K562 (cell line): ENCODE data around the gene HACD1. TPM values are rescaled to one million over a fixed set of nuclear protein-coding genes. Genes with fewer than 3 reads are reported as not detected.

Source experiments
- BRD4 ChIP-seq: fragments of 200-600 bp; sonication (generic); IDR thresholded peaks from 2 replicates; pipeline ENCODE4 v1.6.1; 2017; ENCODE audit warnings: inconsistent platforms
- C11orf30 ChIP-seq: fragments of 450-650 bp; IDR thresholded peaks from 2 replicates; pipeline ENCODE4 v1.6.1; 2016; ENCODE audit warnings: low read depth, mild to moderate bottlenecking
- CBX5 ChIP-seq: IDR thresholded peaks from 2 replicates; pipeline ENCODE4 v1.6.1; 2014; ENCODE audit warnings: low read depth, borderline replicate concordance
- ETV6 ChIP-seq, 3 experiments: fragments of 150-350 bp in 1 of 3; sonication (generic) in 1 of 3; formaldehyde crosslinking in 1 of 3; IDR thresholded peaks; 2 replicates each; pipeline versions ENCODE4 v1.6.1 to v1.8.0; 2014 to 2022; ENCODE audit warnings: borderline replicate concordance in 2 of 3, low read depth in 2 of 3, antibody characterized with exemption in 1 of 3, low read length in 1 of 3, mild to moderate bottlenecking in 1 of 3, missing genetic modification reagents in 1 of 3
- FOXA3 ChIP-seq, 2 experiments: fragments of 450-650 bp in 1 of 2; sonication (generic) in 1 of 2; formaldehyde crosslinking; IDR thresholded peaks in 1 of 2; conservative IDR thresholded peaks in 1 of 2; 2 replicates each; pipeline versions ENCODE4 v1.4.0 to v1.8.0; 2020 to 2022; ENCODE audit warnings: mild to moderate bottlenecking in 2 of 2, missing genetic modification reagents in 1 of 2
- NFIX ChIP-seq: fragments of 250-450 bp; sonication (Bioruptor Pico); IDR thresholded peaks from 2 replicates; pipeline ENCODE4 v1.4.0; 2020; ENCODE audit warnings: low read depth, mild to moderate bottlenecking, moderate library complexity
- NR0B1 ChIP-seq: fragments of 450-650 bp; IDR thresholded peaks from one replicate; pipeline ENCODE4 v1.6.1; 2018; ENCODE audit warnings: mild to moderate bottlenecking, moderate library complexity; ENCODE audit not compliant: partially characterized antibody
- SOX6 ChIP-seq: fragments of 450-650 bp; IDR thresholded peaks from 2 replicates; pipeline ENCODE4 v1.6.1; 2014; ENCODE audit warnings: mild to moderate bottlenecking
- TAF7 ChIP-seq: fragments of 450-650 bp; IDR thresholded peaks from 2 replicates; pipeline ENCODE4 v1.6.1; 2016; ENCODE audit warnings: missing genetic modification characterization, missing compliant biosample characterization
- ZNF134 ChIP-seq: fragments of 250-450 bp; sonication (Bioruptor Pico); conservative IDR thresholded peaks from 2 replicates; pipeline ENCODE4 v1.4.0; 2020
- ZNF24 ChIP-seq: fragments of 450-650 bp; IDR thresholded peaks from 2 replicates; pipeline ENCODE4 v1.6.1; 2016
- ZNF408 ChIP-seq: fragments of 250-450 bp; sonication (Bioruptor Pico); IDR thresholded peaks from 2 replicates; pipeline ENCODE4 v1.4.0; 2020; ENCODE audit warnings: low read depth, mild to moderate bottlenecking, moderate library complexity
- ZNF584 ChIP-seq: fragments of 200-800 bp; sonication (Bioruptor generic); IDR thresholded peaks from 2 replicates; pipeline ENCODE4 v1.6.1; 2016; ENCODE audit warnings: low read depth, mild to moderate bottlenecking, missing genetic modification characterization, missing compliant biosample characterization
- ZNF740 ChIP-seq, 3 experiments: fragments of 200-800 bp in 1 of 3; sonication (Bioruptor generic) in 1 of 3; sonication (generic) in 1 of 3; formaldehyde crosslinking in 1 of 3; IDR thresholded peaks; 2 replicates each; pipeline versions ENCODE4 v1.6.1 to v1.8.0; 2016 to 2022; ENCODE audit warnings: mild to moderate bottlenecking in 2 of 3, missing compliant biosample characterization in 2 of 3, missing genetic modification characterization in 2 of 3, missing genetic modification reagents in 1 of 3
- ZZZ3 ChIP-seq: fragments of 450-650 bp; IDR thresholded peaks from 2 replicates; pipeline ENCODE4 v1.6.1; 2016; ENCODE audit warnings: antibody characterized with exemption, mild to moderate bottlenecking, moderate library complexity
- polyA plus RNA-seq, 8 experiments: library from polyadenylated mRNA; depleted of rRNA in 4 of 8; stranded (reverse) in 5 of 8; unstranded in 3 of 8; fragments of >200 nt; fragmentation: Nextera tagmentation in 2 of 8; fragmentation: Illumina TruSeq in 1 of 8; extraction: Ambion mirVana in 2 of 8; extraction: Trizol in 1 of 8; gene quantifications; 2 replicates each; pipeline versions ENCODE4 v1.2.1 to v1.2.3, GENCODE V29; 2011 to 2014; ENCODE audit warnings: inconsistent platforms in 1 of 8, missing spikeins in 1 of 8
- total RNA-seq, 7 experiments: library from RNA; depleted of rRNA in 6 of 7; stranded (reverse); fragments of >200 nt in 6 of 7; fragmentation: Illumina TruSeq in 2 of 7; extraction: Trizol in 2 of 7; gene quantifications; 2 replicates each; pipeline versions ENCODE4 v1.2.1 to v1.2.3, GENCODE V29; 2011 to 2021; ENCODE audit warnings: low replicate concordance in 1 of 7
- TF ChIP-seq, protein P1 (sequence below), 2 experiments: fragments of 150-350 bp in 1 of 2; IDR thresholded peaks; 2 replicates each; pipeline ENCODE4 v1.6.1; 2012 to 2016; ENCODE audit warnings: low read depth in 2 of 2, low read length in 2 of 2, mild to moderate bottlenecking in 1 of 2, moderate library complexity in 1 of 2
- TF ChIP-seq, protein P2 (sequence below): sonication (generic); formaldehyde crosslinking; IDR thresholded peaks from 2 replicates; pipeline ENCODE4 v1.8.1; 2023; ENCODE audit warnings: mild to moderate bottlenecking, missing genetic modification reagents

Gene HACD1
- total and polyA plus RNA-seq, 9 of the 15 experiments (the other 6 are each of a cell fraction or from before 2014, with no cell fraction given) = 0.99 to 4.5 (median 2.4) TPM

DNA sequence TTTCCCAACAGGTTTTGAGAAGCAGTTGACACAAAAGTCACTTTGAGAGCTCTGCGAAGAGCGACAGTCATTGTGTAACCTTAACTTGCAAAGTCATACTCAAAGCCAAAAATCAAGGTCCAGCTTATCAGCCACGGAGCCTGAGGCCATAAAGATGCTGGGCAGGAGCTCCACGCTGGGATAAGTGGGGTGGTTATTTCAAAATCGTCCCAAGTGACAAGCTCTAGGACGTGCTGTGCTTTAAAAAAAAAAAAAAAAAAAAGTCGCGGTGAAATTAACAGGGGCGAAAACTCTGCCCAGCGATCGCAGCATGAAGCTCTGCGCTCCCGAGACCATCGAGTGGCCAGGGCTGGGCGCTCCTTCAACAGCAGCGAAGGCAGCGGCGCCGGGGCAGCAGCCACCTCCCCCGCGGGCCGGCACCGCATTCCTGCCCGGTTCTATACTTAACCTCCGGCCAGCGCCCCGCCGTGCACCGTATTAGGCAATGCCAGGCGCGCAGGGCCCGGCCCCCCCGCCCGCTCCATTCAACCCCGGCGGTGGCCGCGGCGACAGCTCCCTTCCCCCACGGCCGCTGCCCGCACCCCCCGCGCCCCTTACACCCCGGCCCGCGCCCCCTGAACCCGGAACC lies 657 bp downstream of the HACD1 start (continued):
- TF ChIP-seq NFIX (CRISPR knock-in tag) (no peak), C11orf30 (peak; percentile 83), SOX6 (peak; percentile 45; the same call in 1 of the 2 replicates), BRD4 (no peak), CBX5 (no peak), ZNF740 (CRISPR knock-in tag; IDR thresholded peaks at IDR 0.05) (no peak), ZNF740 (tag; IDR thresholded peaks at IDR 0.05) (no peak), ZNF408 (CRISPR knock-in tag) (no peak), TAF7 (tag) (no peak), FOXA3 (CRISPR knock-in tag; conservative IDR thresholded peaks at IDR 0.05 in 1 of 2, IDR thresholded peaks at IDR 0.05 in 1 of 2) (no peak), ZZZ3 (no peak), ETV6 (IDR thresholded peaks at IDR 0.05; ENCODE audit: borderline replicate concordance in 1 of 2, low read depth in 2 of 2, low read length in 1 of 2) (no peak), ETV6 (CRISPR knock-in tag; IDR thresholded peaks at IDR 0.05; ENCODE audit: borderline replicate concordance) (no peak), ZNF584 (CRISPR knock-in tag) (no peak), ZNF134 (CRISPR knock-in tag) (no peak), NR0B1 (no peak), ZNF24 (no peak)
- TF ChIP-seq, protein P1, sequence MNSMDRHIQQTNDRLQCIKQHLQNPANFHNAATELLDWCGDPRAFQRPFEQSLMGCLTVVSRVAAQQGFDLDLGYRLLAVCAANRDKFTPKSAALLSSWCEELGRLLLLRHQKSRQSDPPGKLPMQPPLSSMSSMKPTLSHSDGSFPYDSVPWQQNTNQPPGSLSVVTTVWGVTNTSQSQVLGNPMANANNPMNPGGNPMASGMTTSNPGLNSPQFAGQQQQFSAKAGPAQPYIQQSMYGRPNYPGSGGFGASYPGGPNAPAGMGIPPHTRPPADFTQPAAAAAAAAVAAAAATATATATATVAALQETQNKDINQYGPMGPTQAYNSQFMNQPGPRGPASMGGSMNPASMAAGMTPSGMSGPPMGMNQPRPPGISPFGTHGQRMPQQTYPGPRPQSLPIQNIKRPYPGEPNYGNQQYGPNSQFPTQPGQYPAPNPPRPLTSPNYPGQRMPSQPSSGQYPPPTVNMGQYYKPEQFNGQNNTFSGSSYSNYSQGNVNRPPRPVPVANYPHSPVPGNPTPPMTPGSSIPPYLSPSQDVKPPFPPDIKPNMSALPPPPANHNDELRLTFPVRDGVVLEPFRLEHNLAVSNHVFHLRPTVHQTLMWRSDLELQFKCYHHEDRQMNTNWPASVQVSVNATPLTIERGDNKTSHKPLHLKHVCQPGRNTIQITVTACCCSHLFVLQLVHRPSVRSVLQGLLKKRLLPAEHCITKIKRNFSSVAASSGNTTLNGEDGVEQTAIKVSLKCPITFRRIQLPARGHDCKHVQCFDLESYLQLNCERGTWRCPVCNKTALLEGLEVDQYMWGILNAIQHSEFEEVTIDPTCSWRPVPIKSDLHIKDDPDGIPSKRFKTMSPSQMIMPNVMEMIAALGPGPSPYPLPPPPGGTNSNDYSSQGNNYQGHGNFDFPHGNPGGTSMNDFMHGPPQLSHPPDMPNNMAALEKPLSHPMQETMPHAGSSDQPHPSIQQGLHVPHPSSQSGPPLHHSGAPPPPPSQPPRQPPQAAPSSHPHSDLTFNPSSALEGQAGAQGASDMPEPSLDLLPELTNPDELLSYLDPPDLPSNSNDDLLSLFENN (IDR thresholded peaks at IDR 0.05; ENCODE audit: low read depth in 2 of 2, low read length in 2 of 2) = no peak
- TF ChIP-seq, protein P2, sequence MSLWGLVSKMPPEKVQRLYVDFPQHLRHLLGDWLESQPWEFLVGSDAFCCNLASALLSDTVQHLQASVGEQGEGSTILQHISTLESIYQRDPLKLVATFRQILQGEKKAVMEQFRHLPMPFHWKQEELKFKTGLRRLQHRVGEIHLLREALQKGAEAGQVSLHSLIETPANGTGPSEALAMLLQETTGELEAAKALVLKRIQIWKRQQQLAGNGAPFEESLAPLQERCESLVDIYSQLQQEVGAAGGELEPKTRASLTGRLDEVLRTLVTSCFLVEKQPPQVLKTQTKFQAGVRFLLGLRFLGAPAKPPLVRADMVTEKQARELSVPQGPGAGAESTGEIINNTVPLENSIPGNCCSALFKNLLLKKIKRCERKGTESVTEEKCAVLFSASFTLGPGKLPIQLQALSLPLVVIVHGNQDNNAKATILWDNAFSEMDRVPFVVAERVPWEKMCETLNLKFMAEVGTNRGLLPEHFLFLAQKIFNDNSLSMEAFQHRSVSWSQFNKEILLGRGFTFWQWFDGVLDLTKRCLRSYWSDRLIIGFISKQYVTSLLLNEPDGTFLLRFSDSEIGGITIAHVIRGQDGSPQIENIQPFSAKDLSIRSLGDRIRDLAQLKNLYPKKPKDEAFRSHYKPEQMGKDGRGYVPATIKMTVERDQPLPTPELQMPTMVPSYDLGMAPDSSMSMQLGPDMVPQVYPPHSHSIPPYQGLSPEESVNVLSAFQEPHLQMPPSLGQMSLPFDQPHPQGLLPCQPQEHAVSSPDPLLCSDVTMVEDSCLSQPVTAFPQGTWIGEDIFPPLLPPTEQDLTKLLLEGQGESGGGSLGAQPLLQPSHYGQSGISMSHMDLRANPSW = no peak
